H1 (cell line): ENCODE results near the gene VIPR2. TPM values are rescaled to one million over a fixed set of nuclear protein-coding genes. Genes with fewer than 3 reads are reported as not detected.

Experiments used
- CTCF ChIA-PET: fragments of 300-600 bp; sonication (Branson Sonifier 250); formaldehyde crosslinking; loops from one replicate; lab custom pipeline; 2021; ENCODE audit not compliant: partially characterized antibody; lab: Charles Lee
- POLR2A ChIA-PET: fragments of 300-600 bp; sonication (Branson Sonifier 250); formaldehyde crosslinking; loops from one replicate; lab custom pipeline; 2021; ENCODE audit warnings: inconsistent platforms; ENCODE audit not compliant: partially characterized antibody; lab: Charles Lee
- DNase-seq, 2 experiments: peaks; one replicate each; pipeline versions ENCODE4 v3.0.0 to v3.0.0-alpha.2; 2010 to 2022; ENCODE audit warnings: low spot score in 2 of 2, low read depth in 1 of 2, mixed read lengths in 1 of 2
- FAIRE-seq: peaks from 2 replicates; lab custom pipeline; 2011; peaks lifted over from hg19 to GRCh38; lab: Jason Lieb, UNC
- H2AFZ ChIP-seq: 2 replicates; pipeline ENCODE4 v1.8.1; 2012; ENCODE audit warnings: low read length, inconsistent platforms
- H2AK5ac ChIP-seq: 2 replicates; pipeline ENCODE4 v1.6.1; 2013; ENCODE audit warnings: low read depth, low read length
- H2BK120ac ChIP-seq: replicated peaks from 2 replicates; pipeline ENCODE3; 2013; ENCODE audit warnings: low read depth, low read length, inconsistent platforms
- H2BK12ac ChIP-seq: 2 replicates; pipeline ENCODE4 v1.6.1; 2013; ENCODE audit warnings: low read depth, low read length
- H2BK15ac ChIP-seq: 2 replicates; pipeline ENCODE4 v1.6.1; 2013; ENCODE audit warnings: low read length
- H2BK20ac ChIP-seq: 2 replicates; pipeline ENCODE4 v1.6.1; 2013; ENCODE audit warnings: low read length
- H2BK5ac ChIP-seq: 2 replicates; pipeline ENCODE4 v1.6.1; 2013; ENCODE audit warnings: low read depth, low read length
- H3K14ac ChIP-seq: 2 replicates; pipeline ENCODE4 v1.6.1; 2013; ENCODE audit warnings: inconsistent platforms; ENCODE audit not compliant: insufficient read length
- H3K18ac ChIP-seq: 2 replicates; pipeline ENCODE4 v1.6.1; 2013; ENCODE audit warnings: low read length; ENCODE audit errors: extremely low read depth
- H3K23ac ChIP-seq: 2 replicates; pipeline ENCODE4 v1.6.1; 2013; ENCODE audit warnings: inconsistent platforms; ENCODE audit not compliant: insufficient read length
- H3K23me2 ChIP-seq: 2 replicates; pipeline ENCODE4 v1.6.1; 2013; ENCODE audit warnings: low read depth, low read length
- H3K27ac ChIP-seq: 2 replicates; pipeline ENCODE4 v1.6.1; 2011; ENCODE audit warnings: low read depth, low read length, inconsistent platforms
- H3K27me3 ChIP-seq, 4 experiments: replicated peaks in 1 of 4; 1 replicate in 1 of 4; 2 replicates in 3 of 4; pipeline versions ENCODE4 v1.6.1 to v1.8.1; 2011 to 2013; ENCODE audit warnings: low read length in 3 of 4, mild to moderate bottlenecking in 3 of 4, inconsistent platforms in 2 of 4, mixed read lengths in 2 of 4, moderate library complexity in 1 of 4; ENCODE audit not compliant: control insufficient read depth in 3 of 4, insufficient read depth in 3 of 4; ENCODE audit errors: extremely low read depth in 1 of 4
- H3K36me3 ChIP-seq, 4 experiments: 2 replicates each; pipeline versions ENCODE4 v1.6.1 to v1.8.1; 2011 to 2013; ENCODE audit warnings: mild to moderate bottlenecking in 4 of 4, low read length in 3 of 4, moderate library complexity in 2 of 4, control low read depth in 1 of 4, inconsistent platforms in 1 of 4; ENCODE audit not compliant: insufficient read depth in 4 of 4, control insufficient read depth in 2 of 4
- H3K4ac ChIP-seq: replicated peaks from 2 replicates; pipeline ENCODE3; 2013; ENCODE audit warnings: low read length, low read depth, mixed read lengths, inconsistent platforms; ENCODE audit not compliant: insufficient read length
- H3K4me1 ChIP-seq, 4 experiments: replicated peaks in 1 of 4; 1 replicate in 1 of 4; 2 replicates in 3 of 4; pipeline versions ENCODE4 v1.6.1 to v1.8.1; 2011 to 2013; ENCODE audit warnings: low read length in 3 of 4, inconsistent platforms in 2 of 4, mixed read lengths in 1 of 4; ENCODE audit not compliant: insufficient read depth in 4 of 4, control insufficient read depth in 3 of 4
- H3K4me2 ChIP-seq, 2 experiments: 2 replicates each; pipeline versions ENCODE4 v1.6.1 to v1.8.1; 2011 to 2013; ENCODE audit warnings: low read depth in 2 of 2, low read length in 2 of 2, control low read depth in 1 of 2, inconsistent platforms in 1 of 2, mild to moderate bottlenecking in 1 of 2; ENCODE audit not compliant: insufficient read depth in 1 of 2
- H3K4me3 ChIP-seq, 4 experiments: fragments of 200-600, 300-600 bp in 1 of 4; sonication (generic), shearing (Covaris generic), sonication (Bioruptor Twin) in 1 of 4; 2 replicates each; pipeline versions ENCODE4 v1.5.1 to v1.8.1; 2011 to 2016; ENCODE audit warnings: low read length in 4 of 4, low read depth in 3 of 4, control low read depth in 2 of 4, inconsistent platforms in 2 of 4, mild to moderate bottlenecking in 2 of 4, mixed read lengths in 1 of 4, moderate library complexity in 1 of 4; ENCODE audit not compliant: insufficient read depth in 2 of 4; ENCODE audit errors: extremely low read depth in 1 of 4
- H3K56ac ChIP-seq: replicated peaks from 2 replicates; pipeline ENCODE3; 2013; ENCODE audit warnings: low read depth, mild to moderate bottlenecking, mixed read lengths, low read length, inconsistent platforms; ENCODE audit not compliant: insufficient read length
- H3K79me1 ChIP-seq: 2 replicates; pipeline ENCODE4 v1.6.1; 2013; ENCODE audit warnings: low read depth, low read length, control low read depth
- H3K79me2 ChIP-seq, 2 experiments: 2 replicates each; pipeline versions ENCODE4 v1.6.1 to v1.8.1; 2012 to 2013; ENCODE audit warnings: low read length in 2 of 2, mild to moderate bottlenecking in 2 of 2, inconsistent platforms in 1 of 2; ENCODE audit not compliant: insufficient read depth in 2 of 2, control insufficient read depth in 1 of 2
- H3K9ac ChIP-seq, 4 experiments: replicated peaks in 1 of 4; 1 replicate in 1 of 4; 2 replicates in 3 of 4; pipeline versions ENCODE4 v1.6.1 to v1.8.1; 2011 to 2013; ENCODE audit warnings: low read depth in 3 of 4, low read length in 3 of 4, control low read depth in 2 of 4, mild to moderate bottlenecking in 2 of 4, moderate library complexity in 2 of 4, inconsistent platforms in 1 of 4; ENCODE audit errors: extremely low read depth in 1 of 4
- H3K9me3 ChIP-seq, 2 experiments: 2 replicates each; pipeline versions ENCODE4 v1.6.1 to v1.8.1; 2012 to 2013; ENCODE audit warnings: mild to moderate bottlenecking in 2 of 2, moderate library complexity in 2 of 2, control low read depth in 1 of 2, inconsistent platforms in 1 of 2, low read depth in 1 of 2, low read length in 1 of 2, mixed read lengths in 1 of 2; ENCODE audit not compliant: insufficient read depth in 2 of 2
- H4K20me1 ChIP-seq, 2 experiments: replicated peaks in 1 of 2; 2 replicates each; pipeline versions ENCODE3 to v1.8.1; 2011 to 2013; ENCODE audit warnings: inconsistent platforms in 2 of 2, low read length in 2 of 2, mild to moderate bottlenecking in 1 of 2; ENCODE audit not compliant: insufficient read depth in 2 of 2, control insufficient read depth in 1 of 2
- H4K5ac ChIP-seq: 2 replicates; pipeline ENCODE4 v1.6.1; 2013; ENCODE audit warnings: low read length, low read depth, mixed read lengths, inconsistent platforms; ENCODE audit not compliant: insufficient read length
- H4K8ac ChIP-seq: 2 replicates; pipeline ENCODE4 v1.8.0; 2013; ENCODE audit warnings: mild to moderate bottlenecking, moderate library complexity, low read length, inconsistent platforms; ENCODE audit not compliant: insufficient read depth; ENCODE audit errors: extremely low read depth
- H4K91ac ChIP-seq: replicated peaks from 2 replicates; pipeline ENCODE3; 2013; ENCODE audit warnings: low read length, mixed read lengths, inconsistent platforms; ENCODE audit not compliant: insufficient read length
- CTCF ChIP-seq, 3 experiments: IDR thresholded peaks; 1 replicate in 2 of 3; 2 replicates in 1 of 3; pipeline versions ENCODE4 v1.5.1 to v1.6.1; 2011; ENCODE audit warnings: low read length in 3 of 3, mild to moderate bottlenecking in 3 of 3, inconsistent platforms in 2 of 3, low read depth in 1 of 3, moderate library complexity in 1 of 3; ENCODE audit not compliant: insufficient read depth in 1 of 3; ENCODE audit errors: control extremely low read depth in 1 of 3
- JUND ChIP-seq: IDR thresholded peaks from 2 replicates; pipeline ENCODE4 v1.6.1; 2011; ENCODE audit warnings: mild to moderate bottlenecking, improper control_type of control experiment, low read length
- POLR2A ChIP-seq, 2 experiments: IDR thresholded peaks; 1 replicate in 1 of 2; 2 replicates in 1 of 2; pipeline ENCODE4 v1.6.1; 2011; ENCODE audit warnings: low read depth in 2 of 2, low read length in 2 of 2, mild to moderate bottlenecking in 2 of 2; ENCODE audit errors: control extremely low read depth in 1 of 2
- POU5F1 ChIP-seq: IDR thresholded peaks from 2 replicates; pipeline ENCODE4 v1.6.1; 2011; ENCODE audit warnings: low read depth, mild to moderate bottlenecking, low read length, moderate library complexity
- RNF2 ChIP-seq: fragments of 200-900, 300-1000 bp; sonication (generic); IDR thresholded peaks from 2 replicates; pipeline ENCODE4 v1.7.1; 2016; ENCODE audit warnings: borderline replicate concordance, low read depth, mild to moderate bottlenecking, antibody characterized with exemption, low read length; ENCODE audit not compliant: poor library complexity, severe bottlenecking; ENCODE audit errors: missing control alignments
- SIN3A ChIP-seq, 2 experiments: IDR thresholded peaks in 1 of 2; conservative IDR thresholded peaks in 1 of 2; 2 replicates each; pipeline ENCODE4 v1.6.1; 2011 to 2012; ENCODE audit warnings: low read length in 2 of 2, improper control_type of control experiment in 1 of 2, low read depth in 1 of 2, mild to moderate bottlenecking in 1 of 2
- SIRT6 ChIP-seq: IDR thresholded peaks from one replicate; pipeline ENCODE4 v1.7.1; 2012; ENCODE audit warnings: low read length, inconsistent platforms
- SIX5 ChIP-seq: IDR thresholded peaks from 2 replicates; pipeline ENCODE4 v1.6.1; 2011; ENCODE audit warnings: mild to moderate bottlenecking, low read depth, low read length
- SUZ12 ChIP-seq: fragments of 200-600 bp; sonication (generic); IDR thresholded peaks from 2 replicates; pipeline ENCODE4 v1.6.1; 2012; ENCODE audit warnings: mild to moderate bottlenecking, inconsistent platforms, low read length, moderate library complexity, mixed read lengths
- YY1 ChIP-seq: IDR thresholded peaks from 2 replicates; pipeline ENCODE4 v1.6.1; 2011; ENCODE audit warnings: low read depth, mild to moderate bottlenecking, low read length
- ZNF274 ChIP-seq: IDR thresholded peaks from 2 replicates; pipeline ENCODE4 v1.7.0; 2012; ENCODE audit warnings: low read length, borderline replicate concordance; ENCODE audit errors: extremely low read depth
- WGBS, 2 experiments: shearing (Covaris generic) in 1 of 2; methylation state at CpG; one replicate each; pipeline versions ENCODE4 v1.1.6 to v1.1.7; 2013 to 2015; ENCODE audit warnings: low lambda C conversion rate in 2 of 2, mixed read lengths in 2 of 2, inconsistent platforms in 1 of 2, low coverage in 1 of 2, missing lambda C conversion rate in 1 of 2; ENCODE audit not compliant: insufficient replicate concordance in 2 of 2, insufficient coverage in 1 of 2, insufficient read length in 1 of 2; ENCODE audit errors: extremely low coverage in 1 of 2, missing lambda C conversion rate in 1 of 2; 5-methylcytosine and 5-hydroxymethylcytosine counted together
- polyA plus RNA-seq, 7 experiments: library from polyadenylated mRNA; depleted of rRNA in 3 of 7; stranded (reverse) in 5 of 7; unstranded in 2 of 7; fragments of >200 nt in 5 of 7; fragments of 200-250 nt in 2 of 7; gene quantifications; 1 replicate in 5 of 7; 2 replicates in 1 of 7; 4 replicates in 1 of 7; pipeline versions ENCODE4 v1.2.1 to v1.2.3, GENCODE V29; 2011 to 2013; ENCODE audit warnings: missing spikeins in 2 of 7, mixed read lengths in 2 of 7
- total RNA-seq: library from RNA; stranded (reverse); fragmentation: NEBNext Ultra II Directional; extraction: Animal tissue kit (Norgen Biotek cat#: 25700); gene quantifications from 2 replicates; pipeline ENCODE4 v1.2.1, GENCODE V29; 2021

VIPR2 gene
- total and polyA plus RNA-seq, 2 of the 8 experiments (the other 6 are each of a cell fraction or from before 2014, with no cell fraction given): 2.4 to 6.3 TPM

GRCh38 chr7:158987691-158988090, 157.0 kb downstream of the VIPR2 start:
- no peak overlapping the region for H2BK120ac ChIP-seq
- no peak overlapping the region for H2BK12ac ChIP-seq
- no peaks in the 10 kb centered on the region for H4K20me1 ChIP-seq
- peaks cover 8% of the 10 kb centered on the region; the same call in 1 of the 2 replicates for H3K23me2 ChIP-seq
- no peak overlapping the region for H3K56ac ChIP-seq
- H3K4me2 ChIP-seq: no peak overlapping the region
- H4K5ac ChIP-seq: no peak overlapping the region
- no peaks in the 10 kb centered on the region for H3K79me1 ChIP-seq
- peaks cover 27 to 42% of the 10 kb centered on the region in 2 experiments for H3K9me3 ChIP-seq
- no peak overlapping the region for H3K23ac ChIP-seq
- H2AK5ac ChIP-seq: no peak overlapping the region
- H3K27me3 ChIP-seq: peaks cover 3 to 18% (median 11%) of the 10 kb centered on the region in 4 experiments
- no peak overlapping the region for H3K4me3 ChIP-seq
- H2BK20ac ChIP-seq: no peak overlapping the region
- peaks cover 0 to 2% (median 0%) of the 10 kb centered on the region in 4 experiments; a peak in 1 of 7 replicates for H3K4me1 ChIP-seq
- no peak overlapping the region for H2BK5ac ChIP-seq
- no peaks in the 10 kb centered on the region; a peak in 1 of 4 replicates for H3K79me2 ChIP-seq
- ChIA-PET POLR2A (no interaction called here), CTCF (no interaction called here)
- H2AFZ ChIP-seq: no peak overlapping the region
- H3K18ac ChIP-seq: no peak overlapping the region
- no peak for DNase-seq
- H3K27ac ChIP-seq: no peak overlapping the region
- no peak overlapping the region for H4K8ac ChIP-seq
- H3K14ac ChIP-seq: no peak overlapping the region
- no peaks in the 10 kb centered on the region; a peak in 1 of 8 replicates for H3K36me3 ChIP-seq
- H4K91ac ChIP-seq: no peak overlapping the region
- no peak overlapping the region for H2BK15ac ChIP-seq
- no peak overlapping the region for H3K9ac ChIP-seq
- FAIRE-seq: no peak
- H3K4ac ChIP-seq: no peak overlapping the region
- 86% methylated on average over 1 of the region's 1 CpG; no CpG with 5 or more reads in 1 of the 2 experiments for WGBS, 2 experiments
- TF ChIP-seq CTCF (IDR thresholded peaks at IDR 0.05; ENCODE audit: control extremely low read depth in 1 of 3, insufficient read depth in 1 of 3, low read depth in 1 of 3, low read length in 3 of 3): no peak
- no peak for TF ChIP-seq ZNF274
- TF ChIP-seq JUND: no peak
- TF ChIP-seq POU5F1: no peak
- TF ChIP-seq SIX5: no peak
- no peak for TF ChIP-seq POLR2A (IDR thresholded peaks at IDR 0.05; ENCODE audit: control extremely low read depth in 1 of 2, low read depth in 2 of 2, low read length in 2 of 2)
- no peak for TF ChIP-seq SIRT6
- TF ChIP-seq SIN3A (conservative IDR thresholded peaks at IDR 0.05 in 1 of 2, IDR thresholded peaks at IDR 0.05 in 1 of 2; ENCODE audit: low read depth in 1 of 2, low read length in 2 of 2): no peak
- no peak for TF ChIP-seq YY1
- TF ChIP-seq RNF2: no peak
- no peak for TF ChIP-seq SUZ12
